HEK293 (cell line): ENCODE data around the gene KCNJ15.

Source experiments
- CTCF ChIA-PET: fragments of 350-600 bp; formaldehyde crosslinking; extraction: SDS; loops from one replicate; lab custom pipeline; 2021; ENCODE audit warnings: antibody characterized with exemption; lab: Yijun Ruan, JAX
- POLR2A ChIA-PET: fragments of 300-600 bp; formaldehyde crosslinking; extraction: SDS; loops from one replicate; lab custom pipeline; 2020; ENCODE audit warnings: antibody characterized with exemption, inconsistent platforms; lab: Yijun Ruan, JAX
- H3K27ac ChIP-seq: fragments of 200-500 bp; sonication (Bioruptor generic); 2 replicates; pipeline ENCODE4 v1.5.1; 2014; ENCODE audit warnings: low read depth, low read length, control low read depth, inconsistent platforms; ENCODE audit errors: extremely low read depth
- H3K36me3 ChIP-seq, 2 experiments: fragments of 200-500 bp in 1 of 2; sonication (Bioruptor generic) in 1 of 2; 1 replicate in 1 of 2; 2 replicates in 1 of 2; pipeline ENCODE4 v1.5.1; 2014 to 2017; ENCODE audit warnings: inconsistent platforms in 2 of 2, low read length in 2 of 2; ENCODE audit not compliant: control insufficient read depth in 2 of 2, insufficient read depth in 1 of 2
- H3K4me1 ChIP-seq: fragments of 200-500 bp; sonication (Bioruptor generic); 2 replicates; pipeline ENCODE4 v1.5.1; 2014; ENCODE audit warnings: mild to moderate bottlenecking, low read length, inconsistent platforms; ENCODE audit not compliant: control insufficient read depth, insufficient read depth
- H3K4me3 ChIP-seq: 2 replicates; pipeline ENCODE4 v1.5.1; 2011; ENCODE audit warnings: low read depth, mild to moderate bottlenecking, control low read depth, low read length, moderate library complexity
- H3K9me3 ChIP-seq: fragments of 200-500 bp; sonication (Bioruptor generic); 2 replicates; pipeline ENCODE4 v1.5.1; 2014; ENCODE audit warnings: low read depth, low read length, inconsistent platforms; ENCODE audit not compliant: control insufficient read depth, insufficient read depth
- ELK4 ChIP-seq: IDR thresholded peaks from 2 replicates; pipeline ENCODE4 v1.6.1; 2011; ENCODE audit warnings: mild to moderate bottlenecking, low read depth, low read length, borderline replicate concordance
- KLF1 ChIP-seq: fragments of 450-650 bp; formaldehyde crosslinking; IDR thresholded peaks from 2 replicates; pipeline ENCODE4 v1.5.1; 2016; ENCODE audit warnings: missing biosample characterization, missing genetic modification characterization
- KLF16 ChIP-seq: fragments of 450-650 bp; formaldehyde crosslinking; IDR thresholded peaks from 2 replicates; pipeline ENCODE4 v1.5.1; 2017; ENCODE audit warnings: missing biosample characterization, missing genetic modification characterization
- ZBTB21 ChIP-seq: fragments of 450-650 bp; formaldehyde crosslinking; IDR thresholded peaks from 2 replicates; pipeline ENCODE4 v1.5.1; 2017; ENCODE audit warnings: missing biosample characterization, missing genetic modification characterization
- ZBTB48 ChIP-seq: fragments of 450-650 bp; formaldehyde crosslinking; IDR thresholded peaks from 2 replicates; pipeline ENCODE4 v1.5.1; 2016; ENCODE audit warnings: missing biosample characterization, missing genetic modification characterization
- ZFP3 ChIP-seq: fragments of 450-650 bp; formaldehyde crosslinking; IDR thresholded peaks from 2 replicates; pipeline ENCODE4 v1.5.1; 2016; ENCODE audit warnings: low read depth, missing biosample characterization, missing genetic modification characterization
- ZNF112 ChIP-seq: fragments of 450-650 bp; formaldehyde crosslinking; IDR thresholded peaks from 2 replicates; pipeline ENCODE4 v1.5.0; 2017; ENCODE audit warnings: missing biosample characterization, missing genetic modification characterization
- ZNF121 ChIP-seq: fragments of 450-650 bp; formaldehyde crosslinking; IDR thresholded peaks from 2 replicates; pipeline ENCODE4 v1.5.1; 2016; ENCODE audit warnings: missing biosample characterization, missing genetic modification characterization
- ZNF174 ChIP-seq: fragments of 450-650 bp; formaldehyde crosslinking; IDR thresholded peaks from 2 replicates; pipeline ENCODE4 v1.5.0; 2017; ENCODE audit warnings: missing biosample characterization, mild to moderate bottlenecking, missing genetic modification characterization
- ZNF2 ChIP-seq: fragments of 450-650 bp; formaldehyde crosslinking; IDR thresholded peaks from 2 replicates; pipeline ENCODE4 v1.5.1; 2016; ENCODE audit warnings: missing biosample characterization, missing genetic modification characterization
- ZNF350 ChIP-seq: fragments of 450-650 bp; formaldehyde crosslinking; IDR thresholded peaks from 2 replicates; pipeline ENCODE4 v1.5.0; 2017; ENCODE audit warnings: missing biosample characterization, mild to moderate bottlenecking, missing genetic modification characterization
- ZNF391 ChIP-seq: fragments of 450-650 bp; formaldehyde crosslinking; IDR thresholded peaks from 2 replicates; pipeline ENCODE4 v1.5.1; 2016; ENCODE audit warnings: low read depth, missing biosample characterization, missing genetic modification characterization, borderline replicate concordance
- ZNF521 ChIP-seq: fragments of 450-650 bp; formaldehyde crosslinking; IDR thresholded peaks from 2 replicates; pipeline ENCODE4 v1.5.1; 2017; ENCODE audit warnings: missing biosample characterization, mild to moderate bottlenecking, missing genetic modification characterization
- ZNF639 ChIP-seq: fragments of 450-650 bp; formaldehyde crosslinking; IDR thresholded peaks from 2 replicates; pipeline ENCODE4 v1.5.1; 2016; ENCODE audit warnings: missing biosample characterization, missing genetic modification characterization
- ZNF692 ChIP-seq: fragments of 450-650 bp; formaldehyde crosslinking; IDR thresholded peaks from 2 replicates; pipeline ENCODE4 v1.5.1; 2016; ENCODE audit warnings: missing biosample characterization, missing genetic modification characterization
- ZNF830 ChIP-seq: fragments of 450-650 bp; IDR thresholded peaks from 2 replicates; pipeline ENCODE4 v1.5.0; 2018; ENCODE audit warnings: missing biosample characterization, missing genetic modification characterization, low read depth, mild to moderate bottlenecking, moderate library complexity
- ZSCAN16 ChIP-seq: fragments of 450-650 bp; formaldehyde crosslinking; IDR thresholded peaks from 2 replicates; pipeline ENCODE4 v1.5.1; 2016; ENCODE audit warnings: missing biosample characterization, missing genetic modification characterization

The KCNJ15 gene

GRCh38 chr21:38315122-38315521, 58.3 kb downstream of the KCNJ15 start:
- H3K4me3 ChIP-seq = no peak overlapping the region
- ChIA-PET CTCF (interaction anchor here (0.6 to 0.8 kb wide), 3 partner anchors 65 to 843 kb away, joined by 3 to 6 read pairs (median 3); no protein-coding TSS in a partner anchor), POLR2A (no interaction called here)
- no peaks in the 10 kb centered on the region for H3K9me3 ChIP-seq
- no peaks in the 10 kb centered on the region for H3K36me3 ChIP-seq
- H3K27ac ChIP-seq = no peak overlapping the region
- TF ChIP-seq ZNF830 (tag by site-specific recombination) = no peak
- TF ChIP-seq ZSCAN16 (tag by site-specific recombination) = no peak
- no peak for TF ChIP-seq ZNF174 (tag by site-specific recombination)
- no peak for TF ChIP-seq ZNF692 (tag by site-specific recombination)
- no peak for TF ChIP-seq ZBTB48 (tag by site-specific recombination)
- TF ChIP-seq ZNF121 = no peak
- no peak for TF ChIP-seq ZFP3
- no peak for TF ChIP-seq ZNF2 (tag by site-specific recombination)
- TF ChIP-seq KLF1 = no peak
- peaks cover 4% of the 10 kb centered on the region; the same call in 1 of the 2 replicates for H3K4me1 ChIP-seq

GRCh38 chr21:38319781-38320180, 63.0 kb downstream of the KCNJ15 start:
- Histone ChIP-seq H3K9me3 (no peaks in the 10 kb centered on the region), H3K27ac (no peak overlapping the region), H3K4me1 (peaks cover 19% of the 10 kb centered on the region), H3K4me3 (no peak overlapping the region), H3K36me3 (no peaks in the 10 kb centered on the region)
- ChIA-PET POLR2A (no interaction called here), CTCF (interaction anchor here (0.7 to 1.5 kb wide), 2 partner anchors 100 to 496 kb away, joined by 3 to 4 read pairs; no protein-coding TSS in a partner anchor)
- no peak for TF ChIP-seq ZNF639 (tag by site-specific recombination)
- no peak for TF ChIP-seq ZBTB21 (tag by site-specific recombination)
- no peak for TF ChIP-seq ZNF350 (tag by site-specific recombination)
- TF ChIP-seq KLF16 (tag by site-specific recombination) = no peak

GRCh38 chr21:38321568-38321967, 64.8 kb downstream of the KCNJ15 start:
- ChIA-PET POLR2A (no interaction called here), CTCF (interaction anchor here (1.0 to 6.8 kb wide), 2 partner anchors 30 to 34 kb away, joined by 3 to 41 read pairs; no protein-coding TSS in a partner anchor)
- H3K27ac ChIP-seq = no peak overlapping the region
- H3K9me3 ChIP-seq = no peaks in the 10 kb centered on the region
- TF ChIP-seq ZNF521 (tag by site-specific recombination) (no peak), ELK4 (no peak), ZNF112 (tag by site-specific recombination) (no peak), ZNF391 (tag by site-specific recombination) (no peak)
- H3K4me1 ChIP-seq = peaks cover 19% of the 10 kb centered on the region
- no peaks in the 10 kb centered on the region for H3K36me3 ChIP-seq
- H3K4me3 ChIP-seq = no peak overlapping the region
